ENCODE data around the gene C16orf95.

- TF ChIP-seq, protein P1, sequence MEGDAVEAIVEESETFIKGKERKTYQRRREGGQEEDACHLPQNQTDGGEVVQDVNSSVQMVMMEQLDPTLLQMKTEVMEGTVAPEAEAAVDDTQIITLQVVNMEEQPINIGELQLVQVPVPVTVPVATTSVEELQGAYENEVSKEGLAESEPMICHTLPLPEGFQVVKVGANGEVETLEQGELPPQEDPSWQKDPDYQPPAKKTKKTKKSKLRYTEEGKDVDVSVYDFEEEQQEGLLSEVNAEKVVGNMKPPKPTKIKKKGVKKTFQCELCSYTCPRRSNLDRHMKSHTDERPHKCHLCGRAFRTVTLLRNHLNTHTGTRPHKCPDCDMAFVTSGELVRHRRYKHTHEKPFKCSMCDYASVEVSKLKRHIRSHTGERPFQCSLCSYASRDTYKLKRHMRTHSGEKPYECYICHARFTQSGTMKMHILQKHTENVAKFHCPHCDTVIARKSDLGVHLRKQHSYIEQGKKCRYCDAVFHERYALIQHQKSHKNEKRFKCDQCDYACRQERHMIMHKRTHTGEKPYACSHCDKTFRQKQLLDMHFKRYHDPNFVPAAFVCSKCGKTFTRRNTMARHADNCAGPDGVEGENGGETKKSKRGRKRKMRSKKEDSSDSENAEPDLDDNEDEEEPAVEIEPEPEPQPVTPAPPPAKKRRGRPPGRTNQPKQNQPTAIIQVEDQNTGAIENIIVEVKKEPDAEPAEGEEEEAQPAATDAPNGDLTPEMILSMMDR (IDR thresholded peaks at IDR 0.05; ENCODE audit: poor library complexity) = no peak
- no peak for TF ChIP-seq EZH2 (IDR thresholded peaks at IDR 0.05; ENCODE audit: borderline replicate concordance)
These were observed 39.3 kb upstream of the C16orf95 start for GRCh38 chr16:87356491-87356853.

All from hepatocyte (in vitro differentiated cells).